Kidney (tissue), 14 donors: Measurements from ENCODE around the gene KIF25. TPM values are rescaled to one million over a fixed set of nuclear protein-coding genes. Genes with fewer than 3 reads are reported as not detected.

Source experiments
- DNase-seq, 5 donors: peaks; one replicate each; pipeline ENCODE4 v3.0.0-alpha.2; 2013 to 2020
- FAIRE-seq: peaks from 2 replicates; lab custom pipeline; 2012; peaks lifted over from hg19 to GRCh38; lab: Jason Lieb, UNC
- H3K27ac ChIP-seq, 2 donors: one replicate each; pipeline ENCODE4 v1.7.0; 2013; ENCODE audit warnings: low read depth in 2 of 2, low read length in 2 of 2, inconsistent platforms in 1 of 2
- H3K27me3 ChIP-seq: one replicate; pipeline ENCODE4 v1.7.1; 2013; ENCODE audit warnings: low read length, inconsistent platforms; ENCODE audit not compliant: control insufficient read depth, insufficient read depth
- H3K36me3 ChIP-seq, 3 donors: one replicate each; pipeline versions ENCODE4 v1.7.0 to v1.7.1; 2013; ENCODE audit warnings: low read length in 3 of 3, control low read depth in 1 of 3, inconsistent platforms in 1 of 3; ENCODE audit not compliant: insufficient read depth in 3 of 3, control insufficient read depth in 2 of 3
- H3K4me1 ChIP-seq, 3 donors: one replicate each; pipeline versions ENCODE4 v1.7.0 to v1.7.1; 2013; ENCODE audit warnings: low read length in 3 of 3, inconsistent platforms in 1 of 3, low read depth in 1 of 3; ENCODE audit not compliant: control insufficient read depth in 2 of 3, insufficient read depth in 2 of 3
- H3K4me3 ChIP-seq, 3 donors: one replicate each; pipeline versions ENCODE4 v1.7.0 to v1.8.1; 2013; ENCODE audit warnings: low read length in 3 of 3, control low read depth in 1 of 3, inconsistent platforms in 1 of 3
- H3K9ac ChIP-seq, 3 donors: one replicate each; pipeline versions ENCODE4 v1.7.0 to v1.7.1; 2013; ENCODE audit warnings: low read length in 3 of 3, control low read depth in 1 of 3, inconsistent platforms in 1 of 3
- H3K9me3 ChIP-seq, 3 donors: one replicate each; pipeline versions ENCODE4 v1.7.0 to v1.7.1; 2013; ENCODE audit warnings: low read length in 3 of 3, control low read depth in 1 of 3, inconsistent platforms in 1 of 3; ENCODE audit not compliant: control insufficient read depth in 2 of 3, insufficient read depth in 1 of 3
- intact Hi-C: fragments of 100-400 bp; cut with DNase I; formaldehyde crosslinking; loops from one replicate; pipeline ENCODE4 v1.11.1; 2022
- polyA plus RNA-seq: library from polyadenylated mRNA; stranded (reverse); fragments of 350-450 nt; fragmentation: Illumina TruSeq; extraction: RNeasy Lipid Tissue Mini Kit (QIAGEN cat#74804); gene quantifications from one replicate; pipeline ENCODE4 v1.2.3, GENCODE V29; 2014; ENCODE audit warnings: low read depth, low replicate concordance; ENCODE audit not compliant: insufficient read depth
- total RNA-seq: library from RNA; stranded (reverse); fragmentation: NEBNext Ultra II Directional; extraction: Animal tissue kit (Norgen Biotek cat#: 25700); gene quantifications from one replicate; pipeline ENCODE4 v1.2.1, GENCODE V29; 2021
- TF ChIP-seq, protein P1 (sequence below): IDR thresholded peaks from 3 replicates; pipeline ENCODE4 v1.5.1; 2012; ENCODE audit warnings: mild to moderate bottlenecking, moderate library complexity, borderline replicate concordance; ENCODE audit not compliant: insufficient read depth; ENCODE audit errors: extremely low read depth
- donor health status: control.
- donor health status: control.
- donor health status: control.
- donor health status: control.
- donor health status: control.
- donor health status: DM: yes; HTN: yes; CAD: no.
- donor health status: Normal renal cell carcinoma (clear cell type).

Gene KIF25
- total and polyA plus RNA-seq, 2 donors from 2014 or later: not detected

DNA sequence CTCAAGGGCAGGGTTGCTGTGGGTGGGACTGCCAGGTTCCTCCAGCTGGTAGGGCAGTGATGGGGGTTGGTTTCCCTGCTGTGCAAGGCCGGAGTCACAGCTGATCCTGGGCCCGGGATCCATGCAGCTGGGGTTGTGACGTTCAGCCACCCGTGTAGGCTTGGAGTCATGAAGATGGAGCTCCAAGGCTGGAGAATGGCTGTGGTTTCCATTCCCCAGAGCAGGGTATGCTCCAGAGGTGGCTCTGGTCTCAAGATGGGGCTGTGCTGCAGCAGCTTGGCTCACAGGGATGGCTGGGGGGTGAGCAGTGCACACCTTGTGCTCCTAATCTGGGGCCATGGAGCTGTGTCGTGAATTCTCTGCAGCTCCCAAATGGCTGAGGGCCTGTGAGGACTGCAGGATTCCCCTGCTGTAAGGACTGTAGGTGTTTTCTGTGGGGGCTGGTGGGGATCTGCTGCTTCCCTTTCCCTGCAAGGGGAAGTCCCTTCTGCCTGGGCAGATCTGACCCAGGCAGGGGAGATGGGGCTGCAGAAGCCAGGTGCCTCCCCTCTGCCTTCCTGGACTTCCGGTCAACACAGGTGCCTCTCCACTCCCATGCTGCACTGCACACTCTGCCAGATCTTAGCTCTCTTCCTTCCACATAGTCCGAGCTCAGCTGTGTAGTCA lies 15.9 kb downstream of the KIF25 start:
- Histone ChIP-seq H3K4me1 (no peaks in the 10 kb centered on the region), H3K27ac (no peak overlapping the region), H3K9me3 (peaks cover 0 to 18% (median 3%) of the 10 kb centered on the region in 3 donors), H3K27me3 (no peaks in the 10 kb centered on the region), H3K36me3 (no peaks in the 10 kb centered on the region), H3K4me3 (no peak overlapping the region), H3K9ac (no peak overlapping the region)
- DNase-seq (peak in 1 of 5 donors; percentile 20), FAIRE-seq (no peak)
- intact Hi-C loops: no loop called here
- TF ChIP-seq, protein P1, sequence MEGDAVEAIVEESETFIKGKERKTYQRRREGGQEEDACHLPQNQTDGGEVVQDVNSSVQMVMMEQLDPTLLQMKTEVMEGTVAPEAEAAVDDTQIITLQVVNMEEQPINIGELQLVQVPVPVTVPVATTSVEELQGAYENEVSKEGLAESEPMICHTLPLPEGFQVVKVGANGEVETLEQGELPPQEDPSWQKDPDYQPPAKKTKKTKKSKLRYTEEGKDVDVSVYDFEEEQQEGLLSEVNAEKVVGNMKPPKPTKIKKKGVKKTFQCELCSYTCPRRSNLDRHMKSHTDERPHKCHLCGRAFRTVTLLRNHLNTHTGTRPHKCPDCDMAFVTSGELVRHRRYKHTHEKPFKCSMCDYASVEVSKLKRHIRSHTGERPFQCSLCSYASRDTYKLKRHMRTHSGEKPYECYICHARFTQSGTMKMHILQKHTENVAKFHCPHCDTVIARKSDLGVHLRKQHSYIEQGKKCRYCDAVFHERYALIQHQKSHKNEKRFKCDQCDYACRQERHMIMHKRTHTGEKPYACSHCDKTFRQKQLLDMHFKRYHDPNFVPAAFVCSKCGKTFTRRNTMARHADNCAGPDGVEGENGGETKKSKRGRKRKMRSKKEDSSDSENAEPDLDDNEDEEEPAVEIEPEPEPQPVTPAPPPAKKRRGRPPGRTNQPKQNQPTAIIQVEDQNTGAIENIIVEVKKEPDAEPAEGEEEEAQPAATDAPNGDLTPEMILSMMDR: no peak

DNA sequence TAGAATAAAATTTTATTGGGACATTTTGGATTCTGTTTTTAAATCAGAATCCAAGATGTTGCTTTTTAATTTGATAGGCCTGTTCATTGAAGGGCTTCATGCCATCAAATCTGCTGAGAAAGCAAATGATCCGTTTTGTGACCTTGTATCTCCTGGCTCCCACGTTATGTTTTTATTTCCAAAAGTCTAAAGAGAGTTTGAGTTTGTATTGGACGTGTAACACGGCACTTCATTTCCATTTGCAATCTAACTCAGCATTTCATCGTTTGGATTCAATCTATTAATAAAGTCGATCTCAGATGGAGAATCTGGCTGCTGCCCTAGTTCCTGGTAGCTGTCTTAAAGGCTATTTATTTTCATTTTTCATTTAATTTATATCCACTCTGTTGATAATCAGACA lies 17.0 kb downstream of the KIF25 start:
- Histone ChIP-seq H3K36me3 (no peaks in the 10 kb centered on the region), H3K4me1 (no peaks in the 10 kb centered on the region), H3K4me3 (no peak overlapping the region), H3K27ac (no peak overlapping the region), H3K9ac (no peak overlapping the region), H3K9me3 (peaks cover 0 to 18% (median 3%) of the 10 kb centered on the region in 3 donors), H3K27me3 (no peaks in the 10 kb centered on the region)
- DNase-seq (no peak), FAIRE-seq (no peak)
- intact Hi-C loops: no loop called here
- TF ChIP-seq, protein P1: no peak

DNA sequence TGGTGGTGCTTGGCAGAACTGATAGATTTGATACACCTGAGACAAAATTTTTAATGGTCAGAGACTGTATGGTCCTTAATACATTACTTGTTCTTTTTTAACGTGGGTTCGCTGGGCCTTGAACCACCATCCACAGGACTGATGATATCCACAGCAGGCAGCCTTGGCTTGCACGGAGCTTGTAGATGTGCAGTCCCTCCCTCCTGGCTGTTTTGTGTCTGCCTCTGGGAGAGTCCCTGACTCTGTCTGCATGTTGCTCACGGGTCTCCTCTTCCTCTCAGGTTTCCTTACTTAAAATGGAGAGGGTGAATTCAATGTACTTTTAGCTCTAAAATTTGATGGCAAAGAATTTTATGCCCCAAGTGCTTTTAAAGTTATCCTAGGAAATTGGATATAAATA lies 17.5 kb downstream of the KIF25 start:
- DNase-seq (peak in 1 of 5 donors; percentile 9), FAIRE-seq (no peak)
- Histone ChIP-seq H3K4me3 (no peak overlapping the region), H3K9me3 (peaks cover 0 to 18% (median 3%) of the 10 kb centered on the region in 3 donors), H3K36me3 (no peaks in the 10 kb centered on the region), H3K27me3 (no peaks in the 10 kb centered on the region), H3K9ac (no peak overlapping the region), H3K4me1 (no peaks in the 10 kb centered on the region), H3K27ac (no peak overlapping the region)
- intact Hi-C loops: no loop called here
- TF ChIP-seq, protein P1: no peak
